Fibroblast of lung (primary cell): Measurements from ENCODE around the gene KIF17.

Experiments used
- CTCF ChIP-seq, 2 donors: IDR thresholded peaks in 1 of 2; conservative IDR thresholded peaks in 1 of 2; 1 replicate in 1 of 2; 2 replicates in 1 of 2; pipeline ENCODE4 v1.5.1; 2011 to 2012; ENCODE audit warnings: low read length in 2 of 2, control low read depth in 1 of 2, inconsistent platforms in 1 of 2, low read depth in 1 of 2, mild to moderate bottlenecking in 1 of 2
- EZH2 ChIP-seq: IDR thresholded peaks from 2 replicates; pipeline ENCODE4 v1.5.1; 2012; ENCODE audit warnings: low read length, control low read depth, mild to moderate bottlenecking; ENCODE audit errors: missing control alignments

DNA sequence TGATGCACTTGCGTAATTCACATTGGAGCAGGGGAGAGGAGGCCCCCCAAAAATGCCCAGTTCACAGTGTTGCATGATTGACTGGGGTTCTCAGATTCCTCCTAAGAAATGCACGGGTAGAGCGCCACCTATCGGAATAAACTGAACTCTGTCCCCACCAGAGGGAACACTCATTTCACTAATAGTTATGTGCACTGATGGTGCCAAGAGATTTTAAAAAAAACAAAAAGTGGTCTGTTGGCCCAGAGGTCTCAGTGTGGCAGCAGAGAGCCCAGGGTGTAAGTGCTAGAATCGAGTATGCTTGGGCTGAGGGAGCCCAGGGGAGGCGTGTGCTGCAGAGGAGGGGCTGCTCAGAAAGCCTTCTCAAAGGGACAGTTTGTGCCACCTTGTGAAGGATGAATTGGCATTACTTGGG lies 77.6 kb downstream of the KIF17 start:
- peak; percentile 70 to 80 for TF ChIP-seq CTCF (conservative IDR thresholded peaks at IDR 0.05 in 1 of 2, IDR thresholded peaks at IDR 0.05 in 1 of 2; ENCODE audit: low read depth in 1 of 2, low read length in 2 of 2)
- TF ChIP-seq EZH2, result no peak
